NCI-H2029 (cell line): ENCODE measurements around the gene DIP2C.

Source experiments
- DNase-seq: peaks from one replicate; lab custom pipeline; 2025; lab: John Stamatoyannopoulos, UW

Gene DIP2C

DNA sequence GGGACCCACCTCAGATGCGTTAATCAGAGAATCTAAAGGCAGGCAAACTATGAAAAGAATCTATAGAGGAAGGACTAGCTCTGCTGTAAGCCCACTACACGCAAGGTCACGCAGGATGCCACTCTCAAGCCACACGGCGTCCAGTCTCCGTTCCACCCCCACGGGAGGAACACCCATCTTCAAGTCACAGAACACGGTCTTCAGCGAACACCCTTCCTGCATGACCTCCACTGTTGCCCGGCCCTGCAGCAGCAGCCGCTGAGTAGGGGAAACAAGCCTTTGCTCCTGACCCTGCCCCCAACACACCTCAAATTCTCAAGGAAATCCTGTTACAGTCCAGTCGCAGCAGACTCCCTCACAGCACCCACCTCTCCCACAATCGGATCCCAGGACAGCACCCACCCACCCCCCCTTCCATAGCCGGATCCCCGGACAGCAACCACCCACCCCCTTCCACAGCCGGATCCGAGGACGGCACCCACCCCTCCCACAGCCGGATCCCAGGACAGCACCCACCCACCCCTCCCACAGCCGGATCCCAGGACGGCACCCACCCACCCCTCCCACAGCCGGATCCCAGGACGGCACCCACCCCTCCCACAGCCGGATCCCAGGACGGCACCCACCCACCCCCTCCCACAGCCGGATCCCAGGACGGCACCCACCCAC lies 133.7 kb downstream of the DIP2C start:
- no peak for DNase-seq

DNA sequence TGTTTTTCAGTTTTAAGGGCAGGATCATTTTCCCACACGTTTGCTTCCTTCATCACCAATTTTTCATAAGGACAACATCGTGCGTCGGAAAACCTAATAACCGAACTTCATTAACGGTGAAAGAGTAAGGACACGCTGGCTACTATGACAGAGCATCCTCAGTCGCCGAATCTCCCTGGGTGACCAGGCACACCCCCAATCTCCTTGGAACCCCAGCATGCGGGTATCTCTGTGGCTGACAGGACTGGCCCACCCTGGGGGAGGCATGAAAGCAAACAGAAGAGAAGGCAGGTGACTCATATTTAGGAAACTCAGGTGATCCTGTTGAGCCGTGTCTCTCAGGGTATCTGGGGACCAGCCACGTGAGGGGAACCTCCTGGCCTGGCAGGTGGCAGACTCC lies 134.2 kb downstream of the DIP2C start:
- no peak for DNase-seq

DNA sequence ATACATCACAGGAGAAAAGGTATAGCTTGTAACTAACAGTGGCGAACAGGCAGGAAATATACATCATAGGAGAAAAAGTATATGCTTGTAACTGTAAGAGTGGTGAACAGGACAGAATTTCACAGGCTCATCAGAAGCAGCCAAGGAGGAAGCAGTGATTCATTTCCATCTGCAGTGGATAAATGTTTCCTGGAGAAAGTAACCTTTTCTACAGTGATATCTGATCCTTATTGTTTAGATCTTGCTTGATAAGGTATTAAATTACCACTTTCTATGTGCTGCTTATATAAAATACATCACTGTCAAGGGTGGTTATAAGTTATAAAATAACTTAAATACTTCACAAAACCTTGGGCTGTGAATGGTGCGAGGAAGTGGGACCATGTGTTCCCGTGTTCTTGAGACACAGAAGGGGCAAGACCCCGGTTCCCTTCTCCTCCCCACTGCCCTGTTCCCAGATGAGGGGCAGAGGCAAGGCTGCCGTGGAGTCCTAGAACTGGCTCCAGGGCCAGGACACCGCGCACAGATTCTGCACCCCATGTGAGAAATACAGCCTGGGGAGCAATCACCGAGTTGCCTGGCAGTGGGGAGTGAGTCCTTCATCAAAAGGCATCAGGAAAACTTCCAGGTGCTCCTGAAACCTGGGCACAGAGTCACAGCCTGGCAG lies 135.2 kb downstream of the DIP2C start:
- no peak for DNase-seq

DNA sequence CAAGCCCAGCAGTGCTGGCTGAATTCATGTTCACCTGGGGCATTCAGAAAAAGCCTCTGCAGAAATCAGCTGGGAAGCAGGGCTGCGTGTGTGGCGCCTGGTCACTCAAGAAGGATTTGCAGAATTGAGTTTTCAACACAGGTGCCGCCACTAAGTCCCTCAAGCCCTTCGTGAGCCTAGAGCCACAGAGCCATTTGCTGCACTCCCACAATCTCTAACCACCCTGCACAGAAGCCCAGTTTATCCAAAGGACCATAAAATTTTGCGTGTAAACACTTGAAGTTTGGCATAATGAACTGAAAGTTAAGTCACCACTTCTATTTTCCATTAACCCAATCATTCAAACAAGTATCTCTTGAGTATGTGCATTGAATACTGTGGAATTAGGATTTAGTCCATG lies 136.2 kb downstream of the DIP2C start:
- DNase-seq: no peak

DNA sequence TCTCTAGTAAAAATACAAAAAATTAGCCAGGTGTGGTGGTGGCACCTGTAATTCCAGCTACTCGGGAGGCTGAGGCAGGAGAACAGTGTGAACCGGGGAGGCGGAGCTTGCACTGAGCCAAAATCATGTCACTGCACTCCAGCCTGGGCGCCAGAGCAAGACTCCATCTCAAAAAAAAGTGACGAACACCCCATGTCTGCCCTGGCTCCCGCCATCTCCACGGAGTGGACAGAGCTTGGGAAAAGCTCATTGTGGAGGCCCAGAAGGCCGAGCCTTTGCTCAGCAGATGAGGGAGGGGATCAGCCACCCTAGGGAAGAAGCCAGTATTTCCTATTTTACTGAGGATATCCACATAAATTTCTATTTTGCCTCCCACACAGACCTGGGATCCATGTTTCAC lies 136.8 kb downstream of the DIP2C start:
- no peak for DNase-seq

DNA sequence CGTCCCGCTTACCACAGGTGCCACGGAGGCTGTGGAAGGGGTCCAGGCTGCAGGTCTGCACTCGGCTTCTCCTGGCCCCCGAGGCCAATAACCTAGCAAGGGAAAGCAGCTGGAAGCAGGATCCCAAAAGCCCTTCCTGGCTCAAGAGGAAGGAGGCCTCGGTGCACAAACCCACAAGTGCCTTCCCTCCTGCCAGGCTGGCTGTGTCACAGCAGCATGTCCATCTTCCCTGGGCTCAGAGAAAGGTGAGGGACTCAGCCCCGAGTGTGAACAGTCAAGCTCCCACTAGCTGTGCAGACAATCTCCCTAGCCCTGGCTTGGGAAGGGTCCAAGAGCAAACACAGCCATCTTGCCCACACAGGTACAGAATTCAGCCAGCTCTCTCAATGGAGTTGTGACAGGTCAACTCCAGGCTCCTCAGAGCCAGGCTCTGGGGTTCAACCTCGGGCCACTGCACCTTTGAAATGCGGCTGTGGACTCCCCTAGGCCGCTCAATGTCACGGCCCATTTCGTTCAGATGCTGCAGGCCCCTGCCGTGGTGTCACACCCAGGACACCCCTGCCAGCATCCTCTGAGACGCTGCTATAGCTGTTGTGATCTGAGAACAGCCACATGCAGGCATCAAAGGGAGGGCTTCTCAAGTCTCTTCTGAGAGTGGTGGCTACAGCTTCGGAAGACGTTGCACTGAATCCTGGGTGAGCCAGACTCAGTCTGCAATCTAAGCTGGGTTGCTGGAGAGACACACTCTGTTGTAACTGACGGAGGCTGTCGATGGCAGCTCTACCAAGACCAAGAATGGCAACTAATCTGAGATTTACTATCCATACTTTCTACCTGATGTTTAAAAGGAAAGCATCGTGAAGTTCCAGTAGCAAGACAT lies 137.9 kb downstream of the DIP2C start:
- DNase-seq: no peak

DNA sequence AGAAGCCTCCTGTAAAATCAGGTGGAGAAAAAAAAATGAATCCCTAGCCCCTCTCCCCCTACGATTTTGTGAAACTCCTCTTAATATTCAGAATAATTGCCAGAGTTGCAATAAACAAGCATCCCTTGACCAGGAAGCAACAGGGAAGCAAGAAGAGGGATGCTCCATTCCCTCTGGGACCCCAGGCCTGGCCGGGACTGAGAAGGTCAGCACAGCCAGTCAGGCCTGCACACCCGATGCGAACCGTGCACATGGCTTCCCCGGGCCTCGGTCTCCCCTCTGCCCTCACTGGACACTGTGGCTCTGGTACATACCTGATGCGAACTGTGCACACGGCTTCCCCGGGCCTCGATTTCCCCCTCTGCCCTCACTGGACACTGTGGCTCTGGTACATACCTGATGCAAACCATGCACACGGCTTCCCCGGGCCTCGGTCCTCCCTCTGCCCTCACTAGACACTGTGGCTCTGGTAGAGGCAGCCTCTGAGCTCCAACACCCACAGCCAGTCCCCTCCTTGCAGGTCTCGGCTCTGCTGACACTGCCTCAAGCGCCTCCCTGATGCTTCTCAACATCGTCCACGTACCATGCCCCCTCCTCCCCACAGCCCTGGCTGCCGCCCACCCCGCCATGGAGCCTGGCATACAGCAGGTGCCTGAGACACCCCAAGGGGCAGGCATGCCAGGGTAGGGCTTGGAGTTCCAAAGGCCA lies 138.6 kb downstream of the DIP2C start:
- DNase-seq: no peak

DNA sequence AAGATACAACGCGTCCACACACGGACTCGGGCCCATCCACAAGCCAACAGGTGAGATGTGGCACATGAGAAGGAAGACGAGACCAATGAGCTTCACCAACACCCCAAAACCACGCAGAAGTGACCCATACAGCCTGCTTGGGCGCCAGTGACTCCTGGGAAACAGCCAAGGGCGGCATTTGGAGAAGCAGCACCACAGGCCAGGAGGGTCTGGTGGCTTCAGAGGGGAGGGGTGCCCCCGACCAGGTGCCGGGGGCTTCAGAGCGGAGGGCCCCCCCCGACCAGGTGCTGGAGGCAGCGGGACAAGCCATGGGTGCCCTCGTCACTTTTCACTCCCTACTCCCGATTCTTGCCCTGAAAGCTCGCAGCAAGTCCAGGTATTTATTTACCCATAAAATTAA lies 140.1 kb downstream of the DIP2C start:
- no peak for DNase-seq

DNA sequence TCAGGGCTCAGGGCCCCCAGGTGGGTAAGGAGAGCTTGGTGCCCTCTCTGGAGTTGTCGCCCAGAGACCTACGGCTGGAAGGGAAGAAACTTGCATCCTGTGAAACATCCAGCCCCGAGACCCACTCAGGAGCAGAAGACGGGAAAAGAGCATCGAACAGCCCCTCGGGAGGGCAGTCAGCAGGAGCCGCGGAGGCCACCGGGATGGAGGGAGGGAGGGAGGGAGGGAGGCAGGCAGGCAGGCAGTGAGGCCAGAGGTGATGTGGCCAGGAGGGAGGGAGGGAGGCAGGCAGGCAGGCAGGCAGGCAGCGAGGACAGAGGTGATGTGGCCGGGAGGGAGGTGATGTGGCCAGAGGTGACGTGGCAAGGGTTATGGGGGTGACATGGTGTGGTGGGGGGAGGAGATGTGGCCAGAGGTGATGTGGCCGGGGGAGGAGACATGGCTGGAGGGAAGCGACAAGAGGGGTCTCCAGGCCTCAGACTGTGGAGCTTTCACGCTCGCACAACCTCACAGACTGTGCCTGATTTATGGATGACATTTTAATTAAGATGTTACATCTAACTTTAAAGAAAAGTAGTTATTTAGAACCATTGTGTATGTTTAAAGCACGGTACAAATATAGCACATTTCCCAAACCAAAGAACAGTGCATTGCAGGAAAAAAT lies 141.1 kb downstream of the DIP2C start:
- DNase-seq: no peak

DNA sequence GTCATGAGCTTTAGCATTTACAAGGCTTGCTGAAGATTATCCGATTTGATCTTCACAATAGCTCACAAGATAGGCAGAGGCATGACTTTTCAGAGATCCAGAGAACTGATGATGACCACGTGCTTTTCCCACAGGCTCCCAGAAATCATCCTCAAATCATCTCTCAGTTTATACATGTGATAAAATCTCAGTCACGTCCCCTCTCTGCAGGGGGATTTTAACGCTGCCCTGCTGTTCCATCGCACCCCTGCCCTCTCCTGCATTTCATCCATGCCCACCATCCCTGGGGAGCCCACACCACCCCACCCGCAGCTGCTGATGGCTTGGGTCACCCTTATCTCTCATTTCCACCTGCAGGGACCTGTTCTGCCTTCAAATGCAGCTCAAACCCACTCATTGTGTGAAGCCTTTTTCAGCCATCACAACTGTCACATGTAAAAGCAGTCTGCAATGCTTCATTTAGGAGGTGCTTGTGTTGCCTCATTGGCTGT lies 141.8 kb downstream of the DIP2C start:
- no peak for DNase-seq

DNA sequence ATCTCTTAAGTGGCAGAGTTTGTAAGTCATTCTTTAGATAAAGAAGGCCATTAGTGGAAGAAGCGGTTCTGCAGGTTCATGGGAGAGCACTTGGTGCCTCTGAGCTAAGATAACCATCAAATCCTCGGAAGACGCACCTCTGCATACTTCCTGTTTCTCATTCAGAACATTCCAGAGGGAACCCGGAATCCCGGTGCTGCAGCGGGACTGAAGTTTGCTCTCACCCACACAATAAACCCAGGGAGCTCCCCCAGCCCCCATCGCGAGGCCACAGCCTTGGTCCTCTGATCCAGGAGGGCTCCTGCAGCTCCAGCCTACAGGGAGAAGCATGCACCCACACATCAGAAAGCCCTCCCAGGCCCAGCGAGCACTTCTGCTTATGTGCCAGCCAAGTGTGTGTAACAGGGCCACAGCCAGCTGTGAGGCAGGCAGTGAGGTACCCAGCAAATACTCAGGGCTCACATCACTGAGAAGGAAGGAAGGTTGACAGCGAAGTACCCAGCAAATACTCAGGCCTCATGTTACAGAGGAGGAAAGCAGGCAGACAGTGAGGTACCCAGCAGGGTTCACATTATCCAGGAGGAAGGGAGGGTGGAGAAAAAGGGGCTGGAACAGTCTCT lies 142.4 kb downstream of the DIP2C start:
- no peak for DNase-seq

DNA sequence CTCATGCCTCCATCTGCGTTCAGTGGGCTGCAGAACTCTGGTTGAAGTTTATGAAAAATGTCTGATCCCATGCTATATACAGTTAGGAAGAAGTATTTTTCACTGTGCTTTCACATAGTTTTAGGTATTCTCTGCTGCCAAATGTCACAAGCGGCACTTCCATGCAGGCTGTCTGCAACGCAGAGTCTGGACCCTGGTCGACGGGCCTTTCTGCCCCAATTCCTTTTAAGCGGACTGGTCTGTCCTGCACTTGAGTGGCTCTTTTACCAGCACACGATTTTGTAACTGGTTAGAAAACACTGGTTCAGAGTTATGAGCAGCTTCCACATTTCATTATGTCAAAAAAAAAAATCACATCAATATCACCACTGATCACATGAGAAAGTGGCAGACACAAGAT lies 143.0 kb downstream of the DIP2C start:
- no peak for DNase-seq

DNA sequence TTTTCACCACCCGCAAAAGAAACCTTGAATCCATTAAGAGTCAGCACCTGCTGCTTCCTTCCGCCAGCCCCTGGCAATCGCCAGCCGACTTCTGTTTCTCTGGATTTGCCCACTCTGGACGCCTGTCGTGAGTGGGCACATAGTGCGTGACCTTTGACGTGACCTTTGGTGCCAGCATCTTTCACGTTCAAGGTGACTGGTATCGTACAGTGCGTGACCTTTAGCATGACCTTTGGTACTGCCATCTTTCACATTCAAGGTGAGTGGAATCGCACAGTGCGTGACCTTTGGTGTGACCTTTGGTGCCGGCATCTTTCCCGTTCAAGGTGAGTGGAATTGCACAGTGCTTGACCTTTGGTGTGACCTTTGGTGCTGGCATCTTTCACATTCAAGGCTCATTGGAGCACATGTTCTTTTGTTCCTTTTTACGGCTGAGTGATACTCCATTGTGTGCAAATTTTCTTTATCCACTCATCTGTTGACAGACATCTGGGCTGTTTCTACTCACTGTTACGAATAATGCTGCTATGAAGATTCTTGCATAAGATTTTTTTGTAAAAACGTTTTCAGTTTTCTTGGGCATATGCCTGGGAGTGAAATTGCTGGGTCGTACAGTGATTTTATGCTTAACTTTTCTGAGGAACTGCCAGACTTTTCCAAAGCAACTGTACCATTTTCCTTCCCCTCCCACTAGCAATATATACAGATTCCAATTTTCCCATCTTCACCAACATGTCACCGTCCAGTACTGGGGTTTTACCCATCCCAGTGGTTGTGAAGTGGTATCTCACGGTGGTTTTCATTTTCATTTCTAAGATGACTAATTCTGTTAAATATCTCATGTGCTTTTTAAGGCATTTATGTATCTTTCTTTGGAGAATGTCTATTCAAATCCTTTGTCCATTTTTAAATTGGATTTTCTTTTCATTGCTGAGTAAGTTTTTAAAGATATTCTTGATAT lies 145.3 kb downstream of the DIP2C start:
- no peak for DNase-seq

DNA sequence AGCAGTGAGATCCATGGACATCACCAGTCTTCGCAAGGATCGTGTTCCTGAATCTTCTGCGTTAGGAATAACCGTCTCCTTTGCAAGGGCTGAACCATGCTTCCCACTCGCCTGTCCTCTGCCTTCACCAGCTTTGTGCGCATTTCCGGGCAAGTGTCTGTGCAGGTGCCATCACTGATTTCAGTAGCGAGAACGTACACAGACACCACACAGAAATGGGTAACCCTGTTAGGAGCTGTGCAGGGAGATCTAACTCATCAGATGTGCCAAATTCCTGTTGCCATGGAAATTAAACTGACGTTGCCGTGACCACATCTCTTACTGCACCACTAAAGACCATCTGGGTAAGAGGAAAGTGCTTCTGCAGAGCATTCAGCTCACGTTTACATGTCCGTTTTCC lies 146.3 kb downstream of the DIP2C start:
- no peak for DNase-seq

DNA sequence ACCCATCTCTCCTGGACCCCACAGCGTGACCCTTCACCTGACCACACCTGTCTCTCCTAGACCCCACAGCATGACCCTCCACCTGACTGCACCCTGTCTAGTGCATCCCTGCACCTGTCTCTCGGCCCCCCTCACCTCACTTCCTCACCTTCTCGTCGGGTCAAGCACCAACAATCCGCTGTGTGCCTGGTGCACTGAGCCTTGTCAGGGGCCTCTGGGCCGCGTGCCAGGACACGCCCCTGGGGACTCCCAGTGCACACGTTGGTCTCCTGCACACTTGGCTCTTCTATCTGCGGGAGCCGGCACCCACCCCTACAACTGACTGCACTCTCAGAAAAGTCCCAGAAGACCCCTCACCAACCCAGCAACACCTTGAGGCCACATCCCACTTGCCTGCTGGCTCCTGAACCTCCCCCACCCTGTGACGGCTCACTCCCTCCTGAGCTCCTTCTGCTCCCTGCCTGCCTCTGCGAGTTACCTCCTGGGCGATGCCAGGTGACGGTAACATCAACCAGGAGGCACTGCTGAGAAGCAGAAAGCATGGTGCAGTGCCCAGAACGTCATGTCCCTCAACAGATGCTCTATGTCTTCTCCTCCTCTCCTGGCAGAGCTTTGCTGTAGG lies 147.6 kb downstream of the DIP2C start:
- DNase-seq: peak; percentile 27

DNA sequence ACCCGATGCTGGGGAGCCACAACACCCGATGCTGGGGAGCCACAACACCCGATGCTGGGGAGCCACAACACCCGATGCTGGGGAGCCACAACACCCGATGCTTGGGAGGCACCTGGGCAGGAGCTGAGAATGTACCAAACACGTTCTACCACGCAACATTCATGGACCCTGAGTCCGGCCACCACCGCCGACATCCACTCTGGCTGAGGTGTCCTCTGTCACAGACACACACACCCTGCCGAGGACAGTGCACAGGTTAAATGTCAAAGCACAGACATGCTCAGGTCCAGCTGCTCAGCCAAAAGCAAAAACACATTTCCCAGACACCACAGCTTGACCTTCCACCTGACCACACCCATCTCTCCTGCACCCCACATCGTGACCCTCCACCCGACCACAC lies 148.4 kb downstream of the DIP2C start:
- DNase-seq: no peak

DNA sequence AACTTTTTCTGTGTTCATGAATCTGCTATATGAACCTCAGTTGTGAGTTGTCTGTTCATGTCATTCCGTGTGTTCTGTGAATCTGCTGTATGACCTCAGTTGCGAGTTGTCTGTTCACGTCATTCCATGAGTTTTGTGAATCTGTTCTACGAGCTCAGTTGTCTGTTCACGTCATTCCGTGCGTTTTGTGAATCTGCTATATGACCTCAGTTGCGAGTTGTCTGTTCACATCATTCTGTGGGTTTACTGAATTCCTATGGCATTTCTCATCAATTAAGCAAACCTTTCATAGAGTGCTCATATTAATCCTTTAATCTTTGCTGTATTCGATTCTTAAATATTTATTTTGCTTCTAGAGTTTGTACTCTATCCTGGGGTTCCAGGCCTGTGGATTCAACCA lies 150.6 kb downstream of the DIP2C start:
- DNase-seq: no peak

DNA sequence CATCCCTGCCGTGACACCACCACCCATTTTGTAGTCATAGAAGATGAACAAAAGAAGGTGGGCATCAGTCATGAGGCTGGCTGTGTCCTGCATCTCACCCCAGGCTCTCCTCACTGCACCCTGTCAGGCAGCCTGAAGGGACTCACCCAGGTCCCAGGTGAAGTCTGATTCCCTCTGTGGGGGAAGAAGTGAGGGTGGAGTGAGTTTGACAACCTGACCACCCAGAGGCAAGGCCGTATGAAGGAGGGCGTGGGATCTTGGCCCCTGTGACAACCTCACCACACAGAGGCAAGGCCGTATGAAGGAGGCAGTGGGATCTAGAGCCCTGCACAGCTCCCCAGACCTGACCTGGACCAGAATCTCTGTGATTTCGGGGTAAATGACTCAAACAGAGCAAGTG lies 152.5 kb downstream of the DIP2C start:
- no peak for DNase-seq

DNA sequence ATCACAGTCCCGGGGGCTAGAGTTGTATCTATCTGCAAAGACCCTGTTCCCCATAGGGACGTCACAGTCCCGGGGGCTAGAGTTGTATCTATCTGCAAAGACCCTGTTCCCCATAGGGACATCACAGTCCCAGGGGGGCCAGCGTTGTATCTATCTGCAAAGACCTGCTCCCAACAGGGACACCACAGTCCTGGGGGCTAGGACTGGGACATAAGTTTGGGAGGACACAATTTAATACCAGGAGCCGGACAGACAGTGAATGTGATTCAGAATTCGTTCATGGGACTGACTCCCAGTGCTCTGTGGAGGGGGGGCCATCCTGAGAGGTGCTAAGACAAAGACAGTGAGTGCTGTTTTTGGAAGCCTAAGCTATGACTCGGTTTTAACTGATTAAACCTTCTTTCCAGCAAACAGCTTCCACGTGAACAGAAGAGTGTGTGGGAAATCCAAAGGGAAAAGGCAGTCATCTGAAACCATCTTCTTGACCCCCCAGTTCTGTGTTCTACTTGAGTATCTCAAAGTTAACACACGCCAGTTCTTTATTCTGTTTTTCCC lies 153.0 kb downstream of the DIP2C start:
- no peak for DNase-seq
